ENCODE measurements around the gene TINCR. TPM values are rescaled to one million over a fixed set of nuclear protein-coding genes. Genes with fewer than 3 reads are reported as not detected.

Gene TINCR
- total RNA-seq, 3 donors from 2014 or later (not counting 1 experiment from before 2014, with no cell fraction given): 1.6 to 2.2 (median 1.7) TPM

DNA sequence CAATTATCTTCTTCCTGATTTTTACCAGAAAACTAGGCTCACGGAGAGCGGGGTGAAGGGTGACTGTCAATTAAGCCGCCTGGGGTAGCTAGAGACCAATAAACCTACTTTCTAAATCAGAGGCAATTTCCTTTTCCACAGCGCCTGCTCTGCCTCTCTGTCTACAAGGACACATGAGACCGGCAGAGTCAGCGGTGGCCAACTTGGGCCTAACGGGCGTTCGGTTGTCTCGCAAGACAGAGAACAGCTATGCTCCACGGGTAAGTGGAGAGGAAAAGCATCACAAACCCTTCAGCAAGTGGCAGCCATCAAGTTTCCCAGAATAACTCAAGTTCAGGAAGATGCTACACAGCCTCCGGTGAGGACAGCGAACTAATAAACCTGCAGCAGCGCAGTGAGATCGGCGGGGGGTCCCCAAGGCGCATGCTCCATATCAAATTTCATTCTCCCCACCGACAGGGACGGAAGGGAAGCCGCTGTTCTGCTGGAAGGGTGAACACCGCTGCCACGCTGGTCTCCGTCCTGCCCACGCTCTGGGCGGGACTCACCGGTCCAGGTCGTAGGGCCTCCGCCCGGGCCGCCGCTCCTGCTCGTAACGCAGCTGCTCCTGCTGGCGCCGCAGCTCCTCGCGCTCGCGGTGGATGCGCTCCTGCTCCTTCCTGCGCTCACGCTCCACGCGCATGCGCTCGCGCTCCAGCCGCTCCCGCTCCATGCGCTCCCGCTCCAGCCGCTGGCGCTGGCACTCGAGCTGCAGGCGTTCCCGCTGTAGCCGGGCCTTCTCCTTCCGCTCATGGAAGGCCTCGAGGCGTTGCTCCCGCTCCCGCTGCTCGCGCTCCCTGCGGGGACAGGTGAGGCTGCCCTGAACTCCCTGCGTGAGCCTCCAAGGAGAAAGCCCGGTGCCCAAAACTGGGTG is 25.8 kb upstream of the TINCR start:
- Histone ChIP-seq H3K36me3 (ENCODE audit: control insufficient read depth, insufficient read depth, low read length) (peaks cover 90% of the 10 kb centered on the region), H3K9me3 (ENCODE audit: control insufficient read depth, insufficient read depth, low read length) (no peaks in the 10 kb centered on the region), H3K27me3 (ENCODE audit: control insufficient read depth, insufficient read depth, low read length) (no peaks in the 10 kb centered on the region), H3K27ac (ENCODE audit: low read length) (no peak overlapping the region), H3K4me1 (ENCODE audit: control insufficient read depth, insufficient read depth, low read length) (no peaks in the 10 kb centered on the region), H3K4me3 (ENCODE audit: low read length) (no peak overlapping the region)
- no peak for DNase-seq
- WGBS (ENCODE audit: insufficient coverage): 98% methylated on average over 67 of the region's 67 CpGs
- no peak overlapping the region for H3K27ac Mint-ChIP-seq
- TF ChIP-seq, protein P1, sequence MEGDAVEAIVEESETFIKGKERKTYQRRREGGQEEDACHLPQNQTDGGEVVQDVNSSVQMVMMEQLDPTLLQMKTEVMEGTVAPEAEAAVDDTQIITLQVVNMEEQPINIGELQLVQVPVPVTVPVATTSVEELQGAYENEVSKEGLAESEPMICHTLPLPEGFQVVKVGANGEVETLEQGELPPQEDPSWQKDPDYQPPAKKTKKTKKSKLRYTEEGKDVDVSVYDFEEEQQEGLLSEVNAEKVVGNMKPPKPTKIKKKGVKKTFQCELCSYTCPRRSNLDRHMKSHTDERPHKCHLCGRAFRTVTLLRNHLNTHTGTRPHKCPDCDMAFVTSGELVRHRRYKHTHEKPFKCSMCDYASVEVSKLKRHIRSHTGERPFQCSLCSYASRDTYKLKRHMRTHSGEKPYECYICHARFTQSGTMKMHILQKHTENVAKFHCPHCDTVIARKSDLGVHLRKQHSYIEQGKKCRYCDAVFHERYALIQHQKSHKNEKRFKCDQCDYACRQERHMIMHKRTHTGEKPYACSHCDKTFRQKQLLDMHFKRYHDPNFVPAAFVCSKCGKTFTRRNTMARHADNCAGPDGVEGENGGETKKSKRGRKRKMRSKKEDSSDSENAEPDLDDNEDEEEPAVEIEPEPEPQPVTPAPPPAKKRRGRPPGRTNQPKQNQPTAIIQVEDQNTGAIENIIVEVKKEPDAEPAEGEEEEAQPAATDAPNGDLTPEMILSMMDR (IDR thresholded peaks at IDR 0.05): no peak
- no peak for ATAC-seq
- H3K9me3 Mint-ChIP-seq: no peaks in the 10 kb centered on the region
- intact Hi-C loops (cut with micrococcal nuclease): no loop called here
- H3K4me1 Mint-ChIP-seq: peaks cover 0 to 5% of the 10 kb centered on the region in 2 donors
- no peaks in the 10 kb centered on the region for H3K27me3 Mint-ChIP-seq (ENCODE audit: low read depth in 2 of 2)
- no peak overlapping the region for H3K4me3 Mint-ChIP-seq
- peaks cover 14% of the 10 kb centered on the region for H3K36me3 Mint-ChIP-seq

DNA sequence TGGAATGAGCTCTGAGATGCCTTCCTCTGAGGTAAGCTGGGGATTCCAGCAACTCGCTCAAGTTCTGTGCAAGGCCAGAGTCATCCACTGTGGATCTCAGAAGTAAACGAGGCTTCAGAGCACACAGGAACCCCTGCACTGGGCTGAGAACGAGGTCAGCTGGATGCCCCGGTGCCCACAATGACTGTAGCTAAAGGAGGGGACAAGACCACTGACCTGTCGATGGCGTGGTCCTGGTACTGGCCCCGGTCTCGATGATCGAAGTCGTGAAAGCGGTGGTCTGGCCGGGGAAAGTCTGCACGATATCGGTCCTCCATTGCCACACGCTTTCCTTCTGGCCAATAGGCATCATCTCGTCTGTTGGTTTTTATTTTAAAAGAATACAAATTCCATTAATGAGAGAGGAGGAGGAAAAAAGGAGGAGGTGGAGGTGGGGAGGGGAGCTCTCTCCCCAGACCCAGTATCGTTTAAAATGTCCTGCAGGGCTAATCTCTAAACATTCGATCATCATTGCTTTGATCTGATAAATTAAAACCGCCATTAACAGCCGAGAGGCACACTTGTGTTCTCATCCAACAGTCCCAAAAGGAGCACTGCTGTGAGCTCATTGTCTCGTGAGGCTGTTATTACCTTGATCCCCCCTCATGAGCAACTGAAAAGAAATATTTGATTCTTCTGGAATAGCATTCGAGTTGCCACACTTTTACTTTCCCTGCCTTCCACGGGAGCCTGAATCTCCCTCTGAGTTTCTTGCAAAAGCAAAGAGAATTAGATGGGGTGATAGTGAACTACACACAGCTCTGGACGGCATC is 25.0 kb upstream of the TINCR start:
- no peaks in the 10 kb centered on the region for H3K27me3 Mint-ChIP-seq (ENCODE audit: low read depth in 2 of 2)

DNA sequence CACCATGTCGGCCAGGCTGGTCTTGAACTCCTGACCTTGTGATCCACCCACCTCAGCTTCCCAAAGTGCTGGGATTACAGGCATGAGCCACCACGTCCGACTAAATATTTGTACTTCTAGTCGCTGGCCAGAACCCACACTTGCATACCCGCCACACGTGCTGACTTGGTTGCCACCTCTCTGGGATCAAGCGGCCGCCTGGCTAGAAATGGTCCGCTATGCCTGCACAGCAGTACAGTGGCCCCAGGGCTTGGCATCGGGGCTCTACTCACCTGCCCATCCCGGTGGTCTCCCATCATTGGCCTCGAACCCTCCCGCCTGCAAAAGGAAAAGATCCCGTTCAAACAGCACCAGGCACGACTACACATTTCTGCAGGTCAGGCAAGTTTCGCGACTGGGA is 23.7 kb upstream of the TINCR start:
- 98% methylated on average over 17 of the region's 17 CpGs for WGBS (ENCODE audit: insufficient coverage)
- ATAC-seq (no peak), DNase-seq (no peak)
- Mint-ChIP-seq H3K4me1 (peaks cover 0 to 5% of the 10 kb centered on the region in 2 donors), H3K27me3 (ENCODE audit: low read depth in 2 of 2) (no peaks in the 10 kb centered on the region), H3K36me3 (peaks cover 14% of the 10 kb centered on the region), H3K27ac (no peak overlapping the region), H3K4me3 (no peak overlapping the region), H3K9me3 (no peaks in the 10 kb centered on the region)
- Histone ChIP-seq H3K9me3 (ENCODE audit: control insufficient read depth, insufficient read depth, low read length) (no peaks in the 10 kb centered on the region), H3K27ac (ENCODE audit: low read length) (no peak overlapping the region), H3K36me3 (ENCODE audit: control insufficient read depth, insufficient read depth, low read length) (peaks cover 83% of the 10 kb centered on the region), H3K4me3 (ENCODE audit: low read length) (no peak overlapping the region), H3K27me3 (ENCODE audit: control insufficient read depth, insufficient read depth, low read length) (no peaks in the 10 kb centered on the region), H3K4me1 (ENCODE audit: control insufficient read depth, insufficient read depth, low read length) (peaks cover 4% of the 10 kb centered on the region)
- TF ChIP-seq, protein P1 (IDR thresholded peaks at IDR 0.05): no peak
- intact Hi-C loops (cut with micrococcal nuclease): no loop called here

More for the DNA sequence above, 25.0 kb upstream of the TINCR start:
- Mint-ChIP-seq H3K36me3 (peaks cover 14% of the 10 kb centered on the region), H3K4me1 (peaks cover 0 to 5% of the 10 kb centered on the region in 2 donors), H3K4me3 (no peak overlapping the region), H3K27ac (no peak overlapping the region), H3K9me3 (no peaks in the 10 kb centered on the region)
- H3K9me3 ChIP-seq (ENCODE audit: control insufficient read depth, insufficient read depth, low read length): no peaks in the 10 kb centered on the region
- H3K4me1 ChIP-seq (ENCODE audit: control insufficient read depth, insufficient read depth, low read length): no peaks in the 10 kb centered on the region
- WGBS (ENCODE audit: insufficient coverage): 96% methylated on average over 23 of the region's 24 CpGs
- intact Hi-C loops (cut with micrococcal nuclease): no loop called here
- no peak overlapping the region for H3K27ac ChIP-seq (ENCODE audit: low read length)
- ATAC-seq (no peak), DNase-seq (no peak)
- peaks cover 90% of the 10 kb centered on the region for H3K36me3 ChIP-seq (ENCODE audit: control insufficient read depth, insufficient read depth, low read length)
- no peaks in the 10 kb centered on the region for H3K27me3 ChIP-seq (ENCODE audit: control insufficient read depth, insufficient read depth, low read length)
- H3K4me3 ChIP-seq (ENCODE audit: low read length): no peak overlapping the region
- TF ChIP-seq, protein P1 (IDR thresholded peaks at IDR 0.05): no peak
